Left renal cortex interstitium (tissue), 4 donors: ENCODE data around the gene PSMG3. TPM values are rescaled to one million over a fixed set of nuclear protein-coding genes. Genes with fewer than 3 reads are reported as not detected.
A peak's percentile ranks its signal among the peaks of the same experiment; 100 is the strongest.

Experiments used
- DNase-seq, 4 donors: peaks; one replicate each; pipeline ENCODE4 v3.0.0-alpha.2; 2013; ENCODE audit warnings: low read depth in 4 of 4, low spot score in 2 of 4, missing footprints in 1 of 4
- polyA plus RNA-seq, 4 donors: library from polyadenylated mRNA; unstranded; fragments of 120-200 nt; gene quantifications; one replicate each; pipeline ENCODE4 v1.2.1, GENCODE V29; 2013; ENCODE audit not compliant: insufficient read length in 4 of 4

Gene PSMG3
- polyA plus RNA-seq, 4 donors = 28.9 to 40.5 (median 35.5) TPM

GRCh38 chr7:1559626-1560590 is 9.9 kb downstream of the PSMG3 start:
- DNase-seq = no peak

- DNase-seq = no peak
Observed at GRCh38 chr7:1558841-1559625, 10.8 kb downstream of the PSMG3 start.

- DNase-seq = no peak
Observed at GRCh38 chr7:1558181-1558811, 11.5 kb downstream of the PSMG3 start.

- DNase-seq = no peak
Observed at GRCh38 chr7:1557771-1558170, 12.1 kb downstream of the PSMG3 start.

- no peak for DNase-seq
Observed at GRCh38 chr7:1557006-1557405, 12.8 kb downstream of the PSMG3 start.

- no peak for DNase-seq
Observed at GRCh38 chr7:1555813-1556543, 13.9 kb downstream of the PSMG3 start, which contains the start of gene TMEM184A. Gene TMEM184A (minus strand): TSS chr7:1556205. CDS start chr7:1555484, 721 bp downstream.

- DNase-seq = peak in 1 of 4 donors; percentile 60
Observed at GRCh38 chr7:1555046-1555812, 14.6 kb downstream of the PSMG3 start.

DNA sequence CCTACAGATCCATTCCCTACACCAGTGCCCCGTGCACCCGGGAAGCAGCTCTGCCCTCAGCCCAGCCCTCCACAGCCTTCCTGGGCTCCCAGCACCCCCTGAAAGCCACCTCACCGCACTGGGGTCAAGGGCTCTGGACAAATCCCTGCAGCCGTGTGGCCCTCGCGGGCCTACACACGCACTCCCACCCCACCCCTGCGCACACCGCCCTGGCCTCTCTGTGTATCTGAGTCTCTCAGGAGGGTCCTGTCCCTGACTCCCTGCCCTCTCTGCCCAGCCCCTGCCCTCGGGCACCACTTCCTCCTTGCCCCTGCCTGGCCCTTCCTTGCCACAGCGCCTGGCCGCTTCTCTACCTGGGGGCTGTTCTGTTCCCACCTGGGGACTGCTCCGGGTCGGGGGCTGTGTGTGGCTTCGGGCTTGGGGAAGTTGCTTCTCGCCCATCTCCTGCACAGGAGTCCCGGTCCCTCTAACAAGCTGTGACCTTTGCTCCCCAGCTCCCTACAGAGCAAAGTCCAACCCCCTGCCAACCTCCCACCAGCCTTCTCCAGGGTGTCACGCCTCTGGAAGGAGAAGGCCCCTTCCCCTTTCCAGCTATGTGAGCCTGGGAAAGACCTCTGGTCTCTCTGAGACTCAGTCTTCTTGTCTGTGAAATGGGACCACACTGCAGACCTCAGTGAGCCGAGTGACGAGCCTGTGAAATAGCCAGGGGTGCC is 15.3 kb downstream of the PSMG3 start:
- DNase-seq = no peak

- DNase-seq = no peak
Observed at GRCh38 chr7:1553512-1554210, 16.2 kb downstream of the PSMG3 start.

GRCh38 chr7:1552200-1552599 is 17.6 kb downstream of the PSMG3 start:
- no peak for DNase-seq

DNA sequence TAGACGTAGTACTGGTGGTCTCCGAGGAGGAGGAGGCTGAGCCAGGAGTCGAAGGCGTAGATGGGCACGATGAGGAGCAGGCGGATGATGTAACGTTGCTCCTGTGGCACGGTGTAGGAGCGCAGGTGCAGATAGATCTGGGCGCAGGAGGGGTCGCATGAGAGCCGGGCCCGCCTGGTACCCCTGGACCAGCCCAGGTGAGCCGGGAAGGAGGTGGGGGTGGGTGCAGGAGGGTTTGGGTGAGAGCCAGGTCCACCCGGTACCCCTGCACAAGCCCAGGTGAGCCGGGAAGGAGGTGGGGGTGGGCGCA is 19.0 kb downstream of the PSMG3 start:
- no peak for DNase-seq

DNA sequence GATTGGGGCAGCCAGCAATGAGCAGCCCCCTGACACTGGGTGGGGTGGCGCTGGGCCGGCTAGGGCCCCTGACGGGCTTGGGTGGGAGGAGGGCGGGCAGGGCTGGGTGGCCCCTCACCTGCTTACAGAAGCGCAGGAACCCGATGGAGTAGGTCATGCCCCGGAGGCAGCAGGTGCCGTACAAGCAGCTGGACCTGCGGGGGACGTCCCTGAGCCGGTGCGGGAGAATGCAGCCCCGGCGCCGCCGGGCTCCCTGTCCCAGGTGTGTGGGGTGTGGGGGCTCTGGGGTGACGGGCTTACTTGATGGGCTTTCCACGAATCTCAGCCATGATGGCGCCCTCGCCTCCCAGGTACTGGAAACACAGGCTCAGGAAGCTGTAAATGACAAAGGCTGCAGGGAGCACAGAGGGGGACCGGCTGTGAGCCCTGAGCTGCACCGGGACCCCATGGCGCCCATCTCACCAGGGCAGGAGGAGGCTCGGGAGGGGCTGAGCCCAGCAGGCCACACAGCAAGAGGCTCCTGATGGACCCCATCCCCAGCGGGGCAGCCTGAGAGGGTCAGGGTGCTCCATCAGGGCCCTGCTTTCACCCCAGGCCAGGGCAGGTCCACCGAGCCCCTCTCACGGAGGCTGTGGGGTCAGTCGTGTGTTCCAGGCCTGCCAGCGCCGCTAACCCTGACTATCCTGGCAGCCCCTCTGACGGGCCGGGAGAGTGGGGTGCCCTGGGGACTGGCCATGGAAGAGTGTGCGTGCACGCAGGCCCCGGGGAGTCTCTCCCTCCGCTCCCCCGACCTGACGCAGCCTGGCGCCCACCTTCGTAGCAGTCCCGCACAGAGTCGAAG is 19.6 kb downstream of the PSMG3 start:
- no peak for DNase-seq

- DNase-seq = no peak
Observed at GRCh38 chr7:1549357-1550004, 20.4 kb downstream of the PSMG3 start.

GRCh38 chr7:1548944-1549343 is 20.9 kb downstream of the PSMG3 start:
- no peak for DNase-seq

GRCh38 chr7:1548438-1548831 is 21.4 kb downstream of the PSMG3 start:
- DNase-seq = no peak

DNA sequence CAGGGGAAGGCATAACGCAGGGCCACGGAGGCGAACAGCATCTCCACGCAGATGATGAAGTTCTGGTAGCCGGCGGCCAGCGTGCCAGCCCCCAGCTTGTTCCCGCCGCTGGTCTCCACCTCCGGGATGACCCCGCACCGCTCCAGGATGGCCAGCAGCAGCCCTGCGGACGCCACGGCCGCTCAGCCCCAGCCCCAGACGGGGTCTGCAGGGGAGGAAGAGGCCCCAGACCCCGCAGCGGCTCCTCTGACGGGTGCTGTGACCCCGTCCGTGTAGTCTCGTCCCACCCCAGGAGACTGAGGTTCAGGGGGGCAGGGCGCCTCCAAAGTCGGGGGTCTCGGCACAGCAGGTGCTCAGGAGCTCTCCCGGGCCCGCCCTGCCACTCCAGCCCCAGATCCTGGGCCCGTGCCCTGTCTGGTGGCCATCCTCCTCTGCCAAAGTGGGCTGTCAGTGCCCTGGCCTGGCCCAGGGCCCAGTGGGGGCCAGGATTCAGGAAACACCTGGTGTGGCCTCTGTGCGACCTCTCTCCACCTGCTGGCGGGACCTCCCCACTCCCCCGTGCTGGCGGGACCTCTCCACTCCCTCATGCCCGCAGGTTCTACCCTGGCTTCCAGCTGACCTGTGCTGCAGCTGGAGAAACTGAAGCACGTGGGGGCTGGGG is 21.9 kb downstream of the PSMG3 start:
- no peak for DNase-seq
